Spleen (tissue), 11 donors: ENCODE results near the gene GRID2. TPM values are rescaled to one million over a fixed set of nuclear protein-coding genes. Genes with fewer than 3 reads are reported as not detected.

Experiments
- DNase-seq: peaks from one replicate; pipeline ENCODE4 v3.0.0-alpha.2; 2020
- H3K27ac ChIP-seq, 8 donors: fragments of 200-600 bp; sonication (generic) in 7 of 8; 1 replicate in 4 of 8; 2 replicates in 4 of 8; pipeline versions ENCODE4 v1.5.0 to v1.8.0; 2016 to 2021; ENCODE audit warnings: inconsistent platforms in 4 of 8, mild to moderate bottlenecking in 4 of 8, moderate library complexity in 1 of 8
- H3K27me3 ChIP-seq, 7 donors: fragments of 200-600 bp; sonication (generic) in 6 of 7; replicated peaks in 1 of 7; 1 replicate in 4 of 7; 2 replicates in 3 of 7; pipeline versions ENCODE4 v1.5.0 to v1.8.0; 2016 to 2021; ENCODE audit warnings: inconsistent platforms in 3 of 7, mild to moderate bottlenecking in 1 of 7
- H3K36me3 ChIP-seq, 6 donors: fragments of 200-600 bp; sonication (generic) in 5 of 6; 1 replicate in 4 of 6; 2 replicates in 2 of 6; pipeline versions ENCODE4 v1.5.0 to v1.8.0; 2016 to 2021; ENCODE audit warnings: inconsistent platforms in 2 of 6
- H3K4me1 ChIP-seq, 6 donors: fragments of 200-600 bp; sonication (generic) in 5 of 6; 1 replicate in 3 of 6; 2 replicates in 3 of 6; pipeline versions ENCODE4 v1.5.0 to v1.8.0; 2016 to 2021; ENCODE audit warnings: inconsistent platforms in 3 of 6
- H3K4me3 ChIP-seq, 8 donors: fragments of 200-600 bp; sonication (generic) in 7 of 8; 1 replicate in 4 of 8; 2 replicates in 4 of 8; pipeline versions ENCODE4 v1.5.0 to v1.8.0; 2016 to 2021; ENCODE audit warnings: inconsistent platforms in 4 of 8, mild to moderate bottlenecking in 4 of 8, moderate library complexity in 2 of 8
- H3K9me3 ChIP-seq, 8 donors: fragments of 200-600 bp; sonication (generic) in 7 of 8; 1 replicate in 4 of 8; 2 replicates in 4 of 8; pipeline versions ENCODE4 v1.5.0 to v1.8.0; 2016 to 2021; ENCODE audit warnings: inconsistent platforms in 4 of 8
- CTCF ChIP-seq, 11 experiments: fragments of 200-600 bp in 7 of 11; fragments of 450-650 bp in 4 of 11; sonication (generic) in 4 of 11; IDR thresholded peaks in 8 of 11; conservative IDR thresholded peaks in 3 of 11; 1 replicate in 7 of 11; 2 replicates in 4 of 11; pipeline versions ENCODE4 v1.4.0 to v1.8.0; 2016 to 2021; ENCODE audit warnings: antibody characterized with exemption in 11 of 11, inconsistent platforms in 4 of 11, mild to moderate bottlenecking in 1 of 11
- POLR2A ChIP-seq, 3 donors: fragments of 450-650 bp; IDR thresholded peaks; one replicate each; pipeline ENCODE4 v1.5.1; 2017; ENCODE audit warnings: antibody characterized with exemption in 3 of 3, mild to moderate bottlenecking in 1 of 3
- POLR2AphosphoS5 ChIP-seq, 3 donors: sonication (generic); formaldehyde crosslinking; IDR thresholded peaks; one replicate each; pipeline ENCODE4 v1.5.1; 2017; ENCODE audit warnings: antibody characterized with exemption in 3 of 3
- WGBS, 5 donors: extraction: QIAGEN DNeasy Blood & Tissue Kit in 3 of 5; methylation state at CpG; one replicate each; pipeline versions ENCODE4 v1.1.5 to v1.1.7; 2013 to 2018; 5-methylcytosine and 5-hydroxymethylcytosine counted together
- intact Hi-C: fragments of 100-400 bp; cut with DNase I; formaldehyde crosslinking; loops from one replicate; pipeline ENCODE4 v1.15.0; 2023; ENCODE audit warnings: low total_unique reads
- polyA plus RNA-seq, 3 donors: library from polyadenylated mRNA; stranded (reverse); fragments of 200-250 nt; gene quantifications; one replicate each; pipeline ENCODE4 v1.2.1, GENCODE V29; 2013
- total RNA-seq, 7 donors: library from RNA; depleted of rRNA in 3 of 7; stranded (reverse); fragments of >200 nt in 3 of 7; fragmentation: NEBNext Ultra II Directional in 4 of 7; extraction: Animal tissue kit (Norgen Biotek cat#: 25700) in 4 of 7; gene quantifications; one replicate each; pipeline versions ENCODE4 v1.1.0 to v1.2.1, GENCODE V29; 2016 to 2021
- donor health status: healthy with polysubstance abuse.
- donor health status: DM: no; HTN: no; CAD: no; lungs with moderate emphysema.
- donor health status: DM: no; HTN: no; CAD: no.
- donor health status: Bipolar disorder and iron deficiency.
- donor health status: healthy.
- donor health status: DM: no; HTN: no; CAD: no.
- donor health status: DM: yes; HTN: yes; CAD: no.

Gene GRID2
- total and polyA plus RNA-seq, 10 donors, result 0.03 to 0.92 (median 0.22) TPM; not detected in 4

- TF ChIP-seq CTCF (IDR thresholded peaks at IDR 0.05 in 8 of 11, conservative IDR thresholded peaks at IDR 0.05 in 3 of 11) (no peak), POLR2A (IDR thresholded peaks at IDR 0.05) (no peak), POLR2AphosphoS5 (IDR thresholded peaks at IDR 0.05) (no peak)
- DNase-seq, result no peak
- Histone ChIP-seq H3K4me3 (no peak overlapping the region), H3K27ac (no peak overlapping the region), H3K36me3 (no peaks in the 10 kb centered on the region), H3K27me3 (no peaks in the 10 kb centered on the region), H3K4me1 (no peaks in the 10 kb centered on the region), H3K9me3 (no peaks in the 10 kb centered on the region)
- intact Hi-C loops, result no loop called here
These were observed 58.3 kb downstream of the GRID2 start for GRCh38 chr4:92362028-92362427.

- intact Hi-C loops, result no loop called here
- no peak for DNase-seq
- no peak overlapping the region for H3K4me3 ChIP-seq
- no peaks in the 10 kb centered on the region for H3K4me1 ChIP-seq
- no peaks in the 10 kb centered on the region for H3K9me3 ChIP-seq
- H3K36me3 ChIP-seq, result no peaks in the 10 kb centered on the region
- no peak overlapping the region for H3K27ac ChIP-seq
- 83 to 91% (median 86%) methylated on average over 4 of the region's 4 CpGs for WGBS, 5 donors
- H3K27me3 ChIP-seq, result no peaks in the 10 kb centered on the region
- TF ChIP-seq CTCF (IDR thresholded peaks at IDR 0.05 in 8 of 11, conservative IDR thresholded peaks at IDR 0.05 in 3 of 11) (no peak), POLR2AphosphoS5 (IDR thresholded peaks at IDR 0.05) (no peak), POLR2A (IDR thresholded peaks at IDR 0.05) (no peak)
These were observed 64.9 kb downstream of the GRID2 start for GRCh38 chr4:92368653-92369052.

- no peak overlapping the region for H3K27ac ChIP-seq
- H3K27me3 ChIP-seq, result no peaks in the 10 kb centered on the region
- H3K9me3 ChIP-seq, result peaks cover 0 to 5% (median 1%) of the 10 kb centered on the region in 8 donors
- DNase-seq, result no peak
- no peak overlapping the region for H3K4me3 ChIP-seq
- no peaks in the 10 kb centered on the region for H3K4me1 ChIP-seq
- no peaks in the 10 kb centered on the region for H3K36me3 ChIP-seq
- TF ChIP-seq POLR2A (IDR thresholded peaks at IDR 0.05), result no peak
- TF ChIP-seq CTCF (IDR thresholded peaks at IDR 0.05 in 8 of 11, conservative IDR thresholded peaks at IDR 0.05 in 3 of 11), result no peak
- no peak for TF ChIP-seq POLR2AphosphoS5 (IDR thresholded peaks at IDR 0.05)
- intact Hi-C loops, result no loop called here
These were observed 77.8 kb downstream of the GRID2 start for GRCh38 chr4:92381616-92382015.

GRCh38 chr4:92382128-92382527 lies 78.4 kb downstream of the GRID2 start:
- Histone ChIP-seq H3K9me3 (peaks cover 0 to under 1% (median 0%) of the 10 kb centered on the region in 8 donors), H3K36me3 (no peaks in the 10 kb centered on the region), H3K27me3 (no peaks in the 10 kb centered on the region), H3K27ac (no peak overlapping the region), H3K4me1 (no peaks in the 10 kb centered on the region), H3K4me3 (no peak overlapping the region)
- no peak for DNase-seq
- intact Hi-C loops, result no loop called here
- no peak for TF ChIP-seq CTCF (IDR thresholded peaks at IDR 0.05 in 8 of 11, conservative IDR thresholded peaks at IDR 0.05 in 3 of 11)
- no peak for TF ChIP-seq POLR2AphosphoS5 (IDR thresholded peaks at IDR 0.05)
- no peak for TF ChIP-seq POLR2A (IDR thresholded peaks at IDR 0.05)
- WGBS, 5 donors, result 83 to 92% (median 84%) methylated on average over 1 of the region's 1 CpG
